Loucy (cell line): ENCODE data around the gene HPDL.

Experiments
- EZH2phosphoT487 ChIP-seq: fragments of 200-600 bp; IDR thresholded peaks from 2 replicates; pipeline ENCODE4 v1.6.1; 2018; ENCODE audit warnings: antibody characterized with exemption, mild to moderate bottlenecking, moderate library complexity, borderline replicate concordance
- TF ChIP-seq, protein P1 (sequence below): fragments of 200-600 bp; sonication (generic); conservative IDR thresholded peaks from 2 replicates; pipeline ENCODE4 v1.5.1; 2014; ENCODE audit warnings: mild to moderate bottlenecking, antibody characterized with exemption, low read length

DNA sequence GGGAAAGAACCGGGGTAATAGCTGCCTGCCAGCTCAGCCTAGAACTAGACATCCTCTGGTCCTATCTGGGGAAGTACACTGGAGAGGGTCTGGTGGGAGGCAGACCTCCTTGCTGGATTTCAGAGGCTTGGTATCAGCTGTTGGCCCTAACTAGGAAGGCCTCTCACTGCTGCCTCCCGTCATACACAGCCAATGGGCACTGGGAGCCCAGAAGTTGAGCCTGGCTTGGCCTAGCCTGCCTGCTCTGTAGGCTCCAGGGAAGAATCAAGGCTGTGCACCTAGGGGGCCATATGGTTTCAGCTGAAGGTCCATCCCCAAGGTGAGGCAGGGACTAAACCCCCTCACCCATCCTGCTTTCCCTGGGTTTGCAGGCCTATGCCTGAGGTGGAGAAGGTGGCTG, 17.8 kb downstream of the HPDL start:
- TF ChIP-seq, protein P1, sequence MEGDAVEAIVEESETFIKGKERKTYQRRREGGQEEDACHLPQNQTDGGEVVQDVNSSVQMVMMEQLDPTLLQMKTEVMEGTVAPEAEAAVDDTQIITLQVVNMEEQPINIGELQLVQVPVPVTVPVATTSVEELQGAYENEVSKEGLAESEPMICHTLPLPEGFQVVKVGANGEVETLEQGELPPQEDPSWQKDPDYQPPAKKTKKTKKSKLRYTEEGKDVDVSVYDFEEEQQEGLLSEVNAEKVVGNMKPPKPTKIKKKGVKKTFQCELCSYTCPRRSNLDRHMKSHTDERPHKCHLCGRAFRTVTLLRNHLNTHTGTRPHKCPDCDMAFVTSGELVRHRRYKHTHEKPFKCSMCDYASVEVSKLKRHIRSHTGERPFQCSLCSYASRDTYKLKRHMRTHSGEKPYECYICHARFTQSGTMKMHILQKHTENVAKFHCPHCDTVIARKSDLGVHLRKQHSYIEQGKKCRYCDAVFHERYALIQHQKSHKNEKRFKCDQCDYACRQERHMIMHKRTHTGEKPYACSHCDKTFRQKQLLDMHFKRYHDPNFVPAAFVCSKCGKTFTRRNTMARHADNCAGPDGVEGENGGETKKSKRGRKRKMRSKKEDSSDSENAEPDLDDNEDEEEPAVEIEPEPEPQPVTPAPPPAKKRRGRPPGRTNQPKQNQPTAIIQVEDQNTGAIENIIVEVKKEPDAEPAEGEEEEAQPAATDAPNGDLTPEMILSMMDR, result no peak
- no peak for TF ChIP-seq EZH2phosphoT487
